Activated naive CD4-positive, alpha-beta T cell treated with anti-CD3 and anti-CD28 coated beads for 36 hours (primary cell): Measurements from ENCODE around the gene ARL4C. TPM values are rescaled to one million over a fixed set of nuclear protein-coding genes. Genes with fewer than 3 reads are reported as not detected.

Experiments used
- CTCF ChIA-PET: fragments of 350-600 bp; sonication (Branson Sonifier 250); formaldehyde crosslinking; loops from one replicate; lab custom pipeline; 2021; ENCODE audit warnings: antibody characterized with exemption; lab: Charles Lee
- DNase-seq: peaks from one replicate; pipeline ENCODE4 v3.0.0-alpha.2; 2020
- H3K27ac Mint-ChIP-seq: one replicate; pipeline ENCODE4 v1.8.0; 2021; ENCODE audit warnings: mild to moderate bottlenecking, mixed read lengths
- H3K27me3 Mint-ChIP-seq: one replicate; pipeline ENCODE4 v1.8.0; 2021; ENCODE audit warnings: low read depth, mixed read lengths
- H3K36me3 Mint-ChIP-seq: one replicate; pipeline ENCODE4 v1.8.0; 2021; ENCODE audit warnings: low read depth, mixed read lengths
- H3K4me1 Mint-ChIP-seq: one replicate; pipeline ENCODE4 v1.8.0; 2021; ENCODE audit warnings: low read depth, mixed read lengths
- H3K4me3 Mint-ChIP-seq: one replicate; pipeline ENCODE4 v1.8.0; 2021; ENCODE audit warnings: mild to moderate bottlenecking, moderate library complexity, mixed read lengths
- H3K9me3 Mint-ChIP-seq: one replicate; pipeline ENCODE4 v1.8.0; 2021; ENCODE audit warnings: mixed read lengths
- intact Hi-C: fragments of 100-400 bp; cut with micrococcal nuclease; formaldehyde crosslinking; loops from one replicate; pipeline ENCODE4 v1.15.1; 2023
- total RNA-seq, 2 experiments: library from RNA; stranded (reverse); gene quantifications; one replicate each; pipeline ENCODE4 v1.2.3, GENCODE V29; 2021

The ARL4C gene
- total RNA-seq, 2 experiments from 2014 or later: 24.2 to 24.9 TPM

DNA sequence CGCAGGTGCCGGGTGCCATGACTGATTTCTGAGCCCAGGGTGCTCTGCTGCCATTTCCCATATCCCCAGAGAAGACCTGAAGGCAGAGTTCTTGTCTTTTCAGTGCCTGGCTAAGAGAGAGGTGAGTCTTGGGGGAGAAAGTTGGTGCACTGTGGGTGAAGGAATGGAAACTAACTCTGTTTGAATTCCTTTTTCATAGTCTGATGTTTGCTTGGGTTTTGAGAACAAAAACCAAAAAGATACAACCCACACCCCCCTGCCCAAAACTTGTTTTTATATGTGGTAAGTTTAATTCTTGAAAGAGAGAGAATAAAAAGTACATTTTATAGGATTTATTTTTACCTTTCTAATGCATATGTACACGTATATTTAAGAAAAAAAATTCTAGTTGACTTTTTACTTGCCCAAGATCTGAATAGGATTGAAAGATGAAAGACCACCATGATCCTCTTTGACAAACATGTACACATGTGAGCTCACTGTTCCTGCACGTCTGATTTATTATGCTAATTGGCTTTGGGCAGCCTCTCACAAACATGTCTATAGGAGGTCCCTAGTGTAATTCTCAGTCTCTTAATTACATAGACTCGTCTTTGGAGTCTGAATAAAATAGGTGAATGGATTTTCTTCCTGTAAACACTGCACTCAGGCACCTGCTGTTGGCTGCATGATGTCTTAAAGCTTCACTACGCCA, 46.3 kb downstream of the ARL4C start:
- Mint-ChIP-seq H3K36me3 (peaks cover 13% of the 10 kb centered on the region), H3K9me3 (no peaks in the 10 kb centered on the region), H3K27ac (peak overlapping the region; percentile 96), H3K4me3 (peak overlapping the region; percentile 68), H3K27me3 (no peaks in the 10 kb centered on the region), H3K4me1 (peaks cover 77% of the 10 kb centered on the region)
- intact Hi-C loops: no loop called here
- no peak for DNase-seq
- CTCF ChIA-PET: interaction anchor here (0.6 to 3.5 kb wide), 7 partner anchors 14 to 247 kb away, joined by 3 to 16 read pairs (median 4); no protein-coding TSS in a partner anchor

DNA sequence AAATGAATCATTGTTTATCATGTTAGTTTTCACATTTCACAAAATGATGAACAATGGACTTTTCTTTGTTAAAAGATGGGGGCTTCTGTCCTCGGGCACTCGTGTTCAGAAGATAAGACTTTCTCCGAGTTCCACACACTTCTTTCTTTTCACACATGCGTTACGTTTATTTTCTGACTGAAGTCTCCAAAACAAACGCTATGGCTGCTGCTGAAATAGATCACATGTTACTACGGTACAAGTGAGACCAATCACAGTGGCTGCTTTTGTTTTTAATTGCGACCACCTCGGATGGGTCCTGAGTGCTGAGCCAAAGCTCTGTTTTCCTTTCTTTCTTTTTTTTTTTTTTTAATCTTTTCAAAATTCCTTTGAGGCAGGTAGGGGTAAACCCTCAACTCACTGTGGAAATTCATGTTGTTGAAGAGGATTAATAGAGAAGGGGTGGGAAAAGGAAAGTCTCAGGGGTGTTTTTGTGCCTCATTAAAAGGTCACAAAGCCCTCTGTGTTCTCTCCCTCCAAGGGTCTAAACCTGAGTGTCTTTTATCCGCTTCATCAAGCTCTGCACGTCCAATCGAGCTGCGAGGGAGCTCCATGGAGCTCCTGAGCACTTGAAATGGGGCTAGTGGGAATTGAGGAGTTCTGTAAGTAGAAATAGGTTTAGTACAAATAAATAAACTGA, 48.2 kb downstream of the ARL4C start:
- Mint-ChIP-seq H3K9me3 (no peaks in the 10 kb centered on the region), H3K27ac (peak overlapping the region; percentile 96), H3K36me3 (peaks cover 16% of the 10 kb centered on the region), H3K4me1 (peaks cover 83% of the 10 kb centered on the region), H3K27me3 (no peaks in the 10 kb centered on the region), H3K4me3 (peak overlapping the region; percentile 28)
- CTCF ChIA-PET: interaction anchor here (0.6 to 1.2 kb wide), 5 partner anchors 17 to 92 kb away, joined by 3 read pairs; no protein-coding TSS in a partner anchor
- intact Hi-C loops: no loop called here
- DNase-seq: no peak

DNA sequence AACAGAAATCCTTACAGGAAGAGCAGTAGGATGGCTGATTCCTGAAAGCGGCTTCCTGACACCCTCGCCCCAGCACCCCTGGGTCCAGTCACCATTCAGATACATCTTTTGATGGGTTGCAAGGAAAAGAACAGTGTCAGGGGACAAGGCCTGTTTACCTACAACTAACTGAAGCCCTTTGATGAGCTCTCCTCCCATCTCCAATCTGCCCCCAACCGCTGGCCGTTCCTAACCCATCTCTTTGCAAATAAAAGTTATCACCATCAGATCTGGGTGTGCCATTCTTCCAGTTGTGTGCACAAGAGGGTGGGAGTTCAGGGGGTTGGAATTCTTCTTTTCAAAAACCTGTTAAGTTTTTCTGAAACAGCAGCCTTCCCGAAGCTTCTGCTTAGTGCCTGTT, 48.9 kb downstream of the ARL4C start:
- no peak for DNase-seq
- peak overlapping the region; percentile 96 for H3K27ac Mint-ChIP-seq
- H3K36me3 Mint-ChIP-seq: peaks cover 16% of the 10 kb centered on the region
- CTCF ChIA-PET: interaction anchor here (0.6 to 1.5 kb wide), 3 partner anchors 17 to 91 kb away, joined by 3 to 4 read pairs (median 3); no protein-coding TSS in a partner anchor
- peaks cover 84% of the 10 kb centered on the region for H3K4me1 Mint-ChIP-seq
- no peaks in the 10 kb centered on the region for H3K9me3 Mint-ChIP-seq
- H3K27me3 Mint-ChIP-seq: no peaks in the 10 kb centered on the region
- H3K4me3 Mint-ChIP-seq: peak overlapping the region; percentile 16
- intact Hi-C loops: no loop called here

DNA sequence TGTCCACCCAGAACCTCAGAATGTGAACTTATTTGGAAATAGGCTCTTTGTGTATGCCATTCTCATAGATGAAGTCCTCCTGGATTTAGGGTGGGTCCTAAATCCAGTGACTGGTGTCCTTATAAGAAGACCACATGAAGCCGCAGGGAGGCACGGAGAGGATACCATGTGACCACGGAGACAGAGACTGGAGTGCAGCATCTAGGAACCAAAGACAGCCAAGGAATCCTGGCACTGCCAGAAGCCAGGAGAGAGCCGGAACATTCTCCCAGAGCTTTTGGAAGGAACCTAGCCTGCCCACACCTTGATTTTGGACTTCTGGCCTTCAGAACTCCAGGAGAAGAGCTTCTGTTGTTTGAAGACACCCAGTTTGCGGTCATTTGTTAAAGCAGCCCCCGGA, 49.7 kb downstream of the ARL4C start:
- no peaks in the 10 kb centered on the region for H3K27me3 Mint-ChIP-seq
- CTCF ChIA-PET: interaction anchor here (0.6 to 1.5 kb wide), 5 partner anchors 17 to 156 kb away, joined by 3 to 5 read pairs (median 4); no protein-coding TSS in a partner anchor
- no peak for DNase-seq
- H3K27ac Mint-ChIP-seq: peak overlapping the region; percentile 96
- H3K4me3 Mint-ChIP-seq: peak overlapping the region; percentile 73
- H3K9me3 Mint-ChIP-seq: no peaks in the 10 kb centered on the region
- intact Hi-C loops: no loop called here
- H3K4me1 Mint-ChIP-seq: peaks cover 84% of the 10 kb centered on the region
- H3K36me3 Mint-ChIP-seq: peaks cover 16% of the 10 kb centered on the region

DNA sequence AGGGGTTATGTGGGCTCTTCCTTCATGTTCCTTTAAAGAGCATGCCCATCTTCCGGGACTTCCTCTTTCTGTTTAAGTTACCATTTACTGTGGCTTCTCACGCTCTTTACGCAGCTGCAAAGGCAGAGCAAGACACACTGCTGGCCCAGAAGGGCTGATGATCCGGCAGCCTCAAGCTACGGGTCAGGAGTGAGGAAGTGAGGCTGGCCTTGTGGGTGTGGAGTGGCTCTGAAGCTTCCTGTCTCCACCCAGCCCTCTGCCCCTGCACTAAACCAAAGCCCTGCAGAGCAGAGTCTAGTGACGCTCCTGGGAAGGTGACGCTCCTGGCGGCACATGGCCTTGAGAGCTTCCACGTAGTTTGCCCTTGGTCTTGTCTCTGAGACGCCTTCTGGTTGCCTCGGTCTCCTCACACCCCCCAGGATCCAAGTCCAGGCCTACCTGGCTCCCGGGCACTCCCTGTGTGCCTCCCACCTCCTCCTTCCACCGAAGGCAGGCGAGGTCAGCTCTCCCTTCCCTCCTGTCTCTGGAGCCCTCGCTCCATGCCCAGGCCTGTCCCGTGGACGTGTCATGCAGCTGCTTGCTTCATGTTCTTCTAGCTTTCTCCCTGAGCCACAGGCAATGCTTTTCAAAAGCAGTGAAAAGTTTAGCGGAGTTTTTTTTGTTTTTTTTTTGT, 50.3 kb downstream of the ARL4C start:
- Mint-ChIP-seq H3K36me3 (peaks cover 16% of the 10 kb centered on the region), H3K4me3 (peak overlapping the region; percentile 73), H3K27me3 (no peaks in the 10 kb centered on the region), H3K27ac (peak overlapping the region; percentile 96), H3K4me1 (peaks cover 80% of the 10 kb centered on the region), H3K9me3 (no peaks in the 10 kb centered on the region)
- intact Hi-C loops: loop anchor here (1.0 kb wide), 1 partner anchor 154 kb away; no protein-coding TSS in a partner anchor
- CTCF ChIA-PET: interaction anchor here (0.6 to 1.5 kb wide), 8 partner anchors 12 to 170 kb away, joined by 3 to 5 read pairs (median 4); no protein-coding TSS in a partner anchor
- peak; percentile 84 for DNase-seq

DNA sequence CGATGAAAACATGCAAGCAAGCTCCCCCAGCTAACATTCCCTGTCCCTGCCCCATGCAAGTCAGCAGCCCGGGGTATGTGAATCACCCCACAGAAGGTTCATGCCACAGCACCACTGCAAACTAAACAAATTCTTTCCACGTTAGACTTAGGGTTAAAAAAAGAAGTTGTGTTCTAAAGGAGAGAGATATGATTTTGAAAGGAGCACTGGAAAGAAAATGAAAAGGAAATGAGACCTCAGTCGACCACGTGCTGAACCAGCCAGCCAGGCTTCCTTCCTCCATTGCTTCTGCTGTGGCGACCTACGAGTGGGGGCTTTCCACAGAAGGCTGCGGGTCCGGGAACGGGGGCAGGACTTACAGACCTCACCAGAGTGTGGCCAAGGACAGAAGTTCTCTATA, 52.0 kb downstream of the ARL4C start:
- peaks cover 75% of the 10 kb centered on the region for H3K4me1 Mint-ChIP-seq
- H3K27ac Mint-ChIP-seq: peak overlapping the region; percentile 86
- intact Hi-C loops: loop anchor here (1.0 kb wide), 1 partner anchor 18 kb away; no protein-coding TSS in a partner anchor
- peak; percentile 66 for DNase-seq
- peak overlapping the region; percentile 56 for H3K4me3 Mint-ChIP-seq
- peaks cover 10% of the 10 kb centered on the region for H3K36me3 Mint-ChIP-seq
- no peaks in the 10 kb centered on the region for H3K27me3 Mint-ChIP-seq
- CTCF ChIA-PET: interaction anchor here (0.6 to 1.2 kb wide), 5 partner anchors 18 to 156 kb away, joined by 3 to 6 read pairs (median 3); no protein-coding TSS in a partner anchor
- H3K9me3 Mint-ChIP-seq: no peaks in the 10 kb centered on the region

DNA sequence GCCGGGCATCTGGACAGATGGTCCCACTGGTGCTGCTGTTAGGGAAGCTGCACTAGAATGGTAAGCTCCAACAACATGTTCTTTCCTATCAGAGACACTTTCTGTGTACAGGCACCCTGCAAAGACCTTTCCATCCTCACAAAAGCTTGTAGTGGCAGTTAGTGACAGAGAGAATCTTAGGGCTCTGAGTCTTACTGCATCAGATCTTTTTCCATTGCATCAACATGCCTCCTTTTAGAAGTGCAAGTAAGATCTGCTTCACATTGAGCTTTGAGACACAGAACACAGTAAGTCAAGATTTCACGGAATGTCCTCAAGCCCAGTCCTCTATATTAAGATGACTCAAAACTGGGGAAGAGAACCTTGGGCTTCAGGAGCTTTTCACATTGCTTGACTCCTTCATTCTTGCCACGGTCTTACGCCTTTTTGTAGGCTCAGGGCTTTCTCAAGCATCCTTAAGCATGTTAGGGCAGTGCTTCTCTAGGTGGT, 52.6 kb downstream of the ARL4C start:
- intact Hi-C loops: loop anchor here (1.0 kb wide), 1 partner anchor 17 kb away; no protein-coding TSS in a partner anchor
- H3K27me3 Mint-ChIP-seq: no peaks in the 10 kb centered on the region
- peaks cover 76% of the 10 kb centered on the region for H3K4me1 Mint-ChIP-seq
- no peaks in the 10 kb centered on the region for H3K9me3 Mint-ChIP-seq
- peak overlapping the region; percentile 86 for H3K27ac Mint-ChIP-seq
- no peak for DNase-seq
- CTCF ChIA-PET: interaction anchor here (0.6 to 1.2 kb wide), 5 partner anchors 18 to 155 kb away, joined by 3 to 6 read pairs (median 3); no protein-coding TSS in a partner anchor
- H3K4me3 Mint-ChIP-seq: no peak overlapping the region
- H3K36me3 Mint-ChIP-seq: peaks cover 10% of the 10 kb centered on the region
